Measurements from ENCODE around the gene MT1M.

DNA sequence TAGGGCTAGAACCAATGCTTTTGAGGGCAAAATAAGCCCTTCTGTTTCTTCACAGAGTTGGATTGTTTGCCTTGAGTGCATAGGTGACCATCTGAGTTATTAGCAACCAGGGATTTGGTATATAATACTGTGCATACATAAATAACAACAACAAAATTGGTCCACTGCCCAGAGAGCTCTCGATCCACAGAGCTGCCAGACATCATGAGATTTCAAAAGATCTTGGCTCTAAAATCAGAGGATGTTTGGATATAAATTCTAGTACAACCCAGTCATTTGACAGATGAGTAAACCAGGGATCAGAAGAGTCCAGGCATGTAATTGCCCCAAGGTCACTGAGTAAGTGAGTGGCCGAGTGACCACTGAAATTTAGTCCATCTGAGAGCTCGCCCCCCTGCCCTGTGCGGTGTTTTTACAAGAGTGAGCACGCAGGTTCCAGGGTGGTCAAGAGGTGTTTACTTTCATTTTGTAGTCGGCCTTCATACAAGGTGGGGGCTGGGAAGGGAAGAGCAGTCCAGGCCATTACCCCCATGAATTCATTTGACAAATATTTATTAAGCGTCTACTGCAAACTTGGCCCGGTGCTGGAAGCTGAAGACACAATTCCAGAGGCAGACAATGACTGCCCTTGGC is 25.9 kb upstream of the MT1M start:
- TF ChIP-seq, protein P1, sequence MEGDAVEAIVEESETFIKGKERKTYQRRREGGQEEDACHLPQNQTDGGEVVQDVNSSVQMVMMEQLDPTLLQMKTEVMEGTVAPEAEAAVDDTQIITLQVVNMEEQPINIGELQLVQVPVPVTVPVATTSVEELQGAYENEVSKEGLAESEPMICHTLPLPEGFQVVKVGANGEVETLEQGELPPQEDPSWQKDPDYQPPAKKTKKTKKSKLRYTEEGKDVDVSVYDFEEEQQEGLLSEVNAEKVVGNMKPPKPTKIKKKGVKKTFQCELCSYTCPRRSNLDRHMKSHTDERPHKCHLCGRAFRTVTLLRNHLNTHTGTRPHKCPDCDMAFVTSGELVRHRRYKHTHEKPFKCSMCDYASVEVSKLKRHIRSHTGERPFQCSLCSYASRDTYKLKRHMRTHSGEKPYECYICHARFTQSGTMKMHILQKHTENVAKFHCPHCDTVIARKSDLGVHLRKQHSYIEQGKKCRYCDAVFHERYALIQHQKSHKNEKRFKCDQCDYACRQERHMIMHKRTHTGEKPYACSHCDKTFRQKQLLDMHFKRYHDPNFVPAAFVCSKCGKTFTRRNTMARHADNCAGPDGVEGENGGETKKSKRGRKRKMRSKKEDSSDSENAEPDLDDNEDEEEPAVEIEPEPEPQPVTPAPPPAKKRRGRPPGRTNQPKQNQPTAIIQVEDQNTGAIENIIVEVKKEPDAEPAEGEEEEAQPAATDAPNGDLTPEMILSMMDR (conservative IDR thresholded peaks at IDR 0.05): no peak
- no peak for TF ChIP-seq EZH2 (IDR thresholded peaks at IDR 0.05; ENCODE audit: low read depth)

Measured in PC-9 (cell line).